ENCODE measurements around the gene NECTIN1. TPM values are rescaled to one million over a fixed set of nuclear protein-coding genes. Genes with fewer than 3 reads are reported as not detected.

NECTIN1 gene
- total RNA-seq, 1 donor from 2014 or later = 58.2 TPM

DNA sequence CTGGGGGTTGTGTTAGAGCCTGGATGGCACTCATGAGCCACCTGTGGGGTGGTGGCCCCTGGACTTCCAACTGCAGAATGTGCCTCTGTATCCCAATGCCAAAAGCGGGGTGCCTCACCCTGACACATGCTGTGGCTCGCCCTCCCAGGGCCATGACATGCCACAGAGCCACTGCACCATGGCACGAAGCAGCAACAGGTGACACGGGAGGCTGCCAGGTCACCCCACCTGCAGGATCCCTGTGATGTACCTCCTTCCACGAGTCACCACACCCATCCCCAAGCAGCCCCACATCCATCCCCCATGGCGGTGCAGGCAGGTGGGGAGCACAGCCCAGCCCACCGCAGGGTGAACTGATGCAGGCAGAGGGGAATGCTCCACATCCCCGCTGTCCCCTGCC lies 14.8 kb downstream of the NECTIN1 start:
- peaks cover 27% of the 10 kb centered on the region for H3K4me1 ChIP-seq

DNA sequence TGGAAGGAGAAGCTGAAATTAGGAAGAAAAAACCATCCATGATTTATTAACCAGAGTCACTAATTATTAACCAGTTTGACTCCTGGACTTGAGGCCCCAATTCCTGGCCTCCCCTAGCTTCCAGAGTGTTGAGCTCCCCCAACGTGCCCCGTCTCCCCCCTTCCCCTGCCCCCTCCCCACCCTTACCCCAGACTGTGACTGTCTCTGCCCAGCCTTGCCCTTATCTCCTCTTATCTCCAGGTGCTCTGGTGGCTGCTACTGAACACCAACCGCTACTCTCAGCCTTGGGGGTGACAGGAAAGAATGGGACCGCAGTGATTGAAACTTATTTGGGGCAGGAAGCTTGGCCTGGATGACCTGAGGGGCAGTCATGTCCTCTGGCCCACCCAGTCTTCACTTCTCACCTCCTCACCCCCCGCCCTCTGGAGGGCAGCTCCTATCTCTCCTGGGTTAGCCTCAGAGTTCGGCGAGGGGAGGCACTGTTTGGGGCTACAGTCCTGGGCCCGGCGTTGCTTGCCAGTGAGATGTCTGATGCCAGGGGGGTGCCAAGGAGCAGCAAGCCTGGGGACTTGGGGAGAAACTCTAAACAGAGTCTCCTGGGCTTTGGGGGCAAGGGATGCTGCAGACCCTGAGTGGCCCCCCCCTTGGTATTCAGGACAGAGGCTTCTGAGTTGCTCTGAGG lies 15.5 kb downstream of the NECTIN1 start:
- peak overlapping the region; percentile 17 for H3K27ac ChIP-seq
- H3K4me1 ChIP-seq = peaks cover 32% of the 10 kb centered on the region
- no peaks in the 10 kb centered on the region for H3K27me3 ChIP-seq
- H3K36me3 ChIP-seq = no peaks in the 10 kb centered on the region
- H3K9me3 ChIP-seq = no peaks in the 10 kb centered on the region
- H3K4me3 ChIP-seq = no peak overlapping the region
- intact Hi-C loops (cut with DNase I) = no loop called here
- TF ChIP-seq POLR2A (IDR thresholded peaks at IDR 0.05) (no peak), POLR2AphosphoS5 (IDR thresholded peaks at IDR 0.05; ENCODE audit: insufficient read depth in 1 of 2, low read depth in 1 of 2) (no peak)
- TF ChIP-seq, protein P1, sequence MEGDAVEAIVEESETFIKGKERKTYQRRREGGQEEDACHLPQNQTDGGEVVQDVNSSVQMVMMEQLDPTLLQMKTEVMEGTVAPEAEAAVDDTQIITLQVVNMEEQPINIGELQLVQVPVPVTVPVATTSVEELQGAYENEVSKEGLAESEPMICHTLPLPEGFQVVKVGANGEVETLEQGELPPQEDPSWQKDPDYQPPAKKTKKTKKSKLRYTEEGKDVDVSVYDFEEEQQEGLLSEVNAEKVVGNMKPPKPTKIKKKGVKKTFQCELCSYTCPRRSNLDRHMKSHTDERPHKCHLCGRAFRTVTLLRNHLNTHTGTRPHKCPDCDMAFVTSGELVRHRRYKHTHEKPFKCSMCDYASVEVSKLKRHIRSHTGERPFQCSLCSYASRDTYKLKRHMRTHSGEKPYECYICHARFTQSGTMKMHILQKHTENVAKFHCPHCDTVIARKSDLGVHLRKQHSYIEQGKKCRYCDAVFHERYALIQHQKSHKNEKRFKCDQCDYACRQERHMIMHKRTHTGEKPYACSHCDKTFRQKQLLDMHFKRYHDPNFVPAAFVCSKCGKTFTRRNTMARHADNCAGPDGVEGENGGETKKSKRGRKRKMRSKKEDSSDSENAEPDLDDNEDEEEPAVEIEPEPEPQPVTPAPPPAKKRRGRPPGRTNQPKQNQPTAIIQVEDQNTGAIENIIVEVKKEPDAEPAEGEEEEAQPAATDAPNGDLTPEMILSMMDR (IDR thresholded peaks at IDR 0.05) = no peak
- no peak for DNase-seq (ENCODE audit: extremely low spot score in 2 of 2)

More for the DNA sequence above, 14.8 kb downstream of the NECTIN1 start:
- no peak for DNase-seq (ENCODE audit: extremely low spot score in 2 of 2)
- intact Hi-C loops (cut with DNase I) = no loop called here
- Histone ChIP-seq H3K36me3 (no peaks in the 10 kb centered on the region), H3K27ac (no peak overlapping the region), H3K9me3 (no peaks in the 10 kb centered on the region), H3K27me3 (no peaks in the 10 kb centered on the region), H3K4me3 (no peak overlapping the region)
- no peak for TF ChIP-seq POLR2AphosphoS5 (IDR thresholded peaks at IDR 0.05; ENCODE audit: insufficient read depth in 1 of 2, low read depth in 1 of 2)
- TF ChIP-seq POLR2A (IDR thresholded peaks at IDR 0.05) = no peak
- TF ChIP-seq, protein P1 (IDR thresholded peaks at IDR 0.05) = no peak

DNA sequence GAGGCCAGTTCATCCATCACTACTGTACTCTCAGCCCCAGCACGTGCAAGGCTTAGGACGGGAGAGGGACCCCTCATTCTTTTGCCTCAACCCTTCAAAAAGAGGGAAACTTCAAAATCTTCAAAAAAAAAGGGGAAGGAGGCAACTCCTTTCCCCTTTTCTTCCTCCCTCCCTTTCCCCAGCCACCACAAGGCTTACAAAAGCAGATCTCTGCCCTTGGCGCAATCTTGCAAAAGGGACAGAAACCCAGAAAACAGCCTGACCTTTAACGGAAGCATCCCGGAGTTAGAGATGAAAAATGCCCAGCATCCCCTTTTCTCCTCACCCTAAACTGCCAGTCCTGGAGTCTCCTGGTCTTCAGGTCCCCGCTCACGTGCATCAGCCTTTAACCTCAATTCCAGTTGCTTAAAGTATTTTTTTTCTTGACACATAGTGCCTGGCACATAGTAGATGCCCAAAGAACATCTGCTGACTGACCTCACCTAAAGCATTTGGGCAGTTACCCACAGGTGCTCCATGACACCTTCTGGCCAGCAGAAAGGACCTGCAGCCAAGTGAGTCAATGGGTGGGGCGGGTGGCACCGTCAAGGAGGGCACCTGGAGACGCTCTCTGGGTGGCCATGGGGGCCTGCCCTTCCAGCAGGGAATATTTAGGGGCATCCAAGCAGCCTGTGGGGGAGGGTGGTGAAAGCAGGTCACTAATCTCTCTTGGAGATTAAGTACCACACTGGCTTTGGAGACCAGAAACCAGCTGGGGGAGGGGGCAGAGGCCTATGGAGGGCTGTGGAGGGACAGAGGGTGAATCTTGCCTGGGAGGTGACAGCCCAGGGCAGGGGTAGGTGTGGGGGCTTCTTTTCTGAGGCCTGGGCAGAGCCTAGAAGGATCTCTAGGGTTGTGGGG lies 16.3 kb downstream of the NECTIN1 start:
- H3K9me3 ChIP-seq = no peaks in the 10 kb centered on the region
- peaks cover 32% of the 10 kb centered on the region for H3K4me1 ChIP-seq
- no peak for DNase-seq (ENCODE audit: extremely low spot score in 2 of 2)
- TF ChIP-seq POLR2A (IDR thresholded peaks at IDR 0.05) = no peak
- TF ChIP-seq, protein P1 (IDR thresholded peaks at IDR 0.05) = no peak
- TF ChIP-seq POLR2AphosphoS5 (IDR thresholded peaks at IDR 0.05; ENCODE audit: insufficient read depth in 1 of 2, low read depth in 1 of 2) = no peak
- H3K4me3 ChIP-seq = no peak overlapping the region
- intact Hi-C loops (cut with DNase I) = no loop called here
- peak overlapping the region; percentile 17 for H3K27ac ChIP-seq
- H3K36me3 ChIP-seq = no peaks in the 10 kb centered on the region
- H3K27me3 ChIP-seq = no peaks in the 10 kb centered on the region

DNA sequence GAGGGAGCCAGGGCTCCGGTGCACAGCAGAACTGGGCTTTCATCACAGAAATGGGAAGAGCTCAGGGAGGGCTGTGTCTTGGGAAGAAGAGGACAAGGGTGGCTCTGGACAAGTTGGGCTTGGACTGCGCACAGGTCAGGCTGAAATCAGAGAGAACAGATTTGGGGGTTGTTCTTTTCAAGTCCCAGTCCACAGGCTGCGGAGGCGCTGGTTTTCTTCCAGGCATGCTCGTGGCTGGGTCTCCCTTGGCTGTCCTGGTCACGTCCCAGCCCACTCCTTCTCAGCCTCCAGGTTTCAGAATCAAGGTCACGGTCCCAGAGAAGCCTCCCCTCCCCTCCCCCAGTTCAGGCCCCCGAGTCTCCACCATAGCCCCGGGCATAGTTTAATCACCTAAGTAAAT lies 17.0 kb downstream of the NECTIN1 start:
- Histone ChIP-seq H3K4me3 (no peak overlapping the region), H3K27ac (no peak overlapping the region), H3K27me3 (no peaks in the 10 kb centered on the region), H3K9me3 (no peaks in the 10 kb centered on the region), H3K36me3 (no peaks in the 10 kb centered on the region), H3K4me1 (peaks cover 32% of the 10 kb centered on the region)
- TF ChIP-seq, protein P1 (IDR thresholded peaks at IDR 0.05) = no peak
- TF ChIP-seq POLR2A (IDR thresholded peaks at IDR 0.05) (no peak), POLR2AphosphoS5 (IDR thresholded peaks at IDR 0.05; ENCODE audit: insufficient read depth in 1 of 2, low read depth in 1 of 2) (no peak)
- DNase-seq (ENCODE audit: extremely low spot score in 2 of 2) = no peak
- intact Hi-C loops (cut with DNase I) = no loop called here
